Erythroblast (primary cell): ENCODE data around the gene FGF14.

ENCODE experiments used
- DNase-seq, 2 experiments: peaks; one replicate each; lab custom pipeline; 2025; lab: John Stamatoyannopoulos, UW
- GATA1 ChIP-seq: IDR thresholded peaks from 2 replicates; pipeline ENCODE4 v1.6.1; 2011; ENCODE audit warnings: low read depth, mild to moderate bottlenecking, control low read depth, low read length, moderate library complexity
- POLR2A ChIP-seq: IDR thresholded peaks from 2 replicates; pipeline ENCODE4 v1.6.1; 2011; ENCODE audit warnings: mild to moderate bottlenecking, low read length

The FGF14 gene

GRCh38 chr13:102195566-102196462 lies 206.0 kb downstream of the FGF14 start:
- TF ChIP-seq POLR2A, result no peak
- TF ChIP-seq GATA1, result no peak

GRCh38 chr13:102192858-102193257 lies 209.0 kb downstream of the FGF14 start:
- DNase-seq, result no peak
- TF ChIP-seq GATA1 (no peak), POLR2A (no peak)

More at GRCh38 chr13:102195566-102196462, 206.0 kb downstream of the FGF14 start:
- DNase-seq, result no peak

- DNase-seq, result peak in 1 of 2 experiments; percentile 3
Measured at GRCh38 chr13:102191951-102192502, 209.8 kb downstream of the FGF14 start.

GRCh38 chr13:102190930-102191329 lies 210.9 kb downstream of the FGF14 start:
- TF ChIP-seq GATA1 (no peak), POLR2A (no peak)
- DNase-seq, result no peak

More at GRCh38 chr13:102191951-102192502, 209.8 kb downstream of the FGF14 start:
- TF ChIP-seq POLR2A (no peak), GATA1 (no peak)

GRCh38 chr13:102187313-102187712 lies 214.5 kb downstream of the FGF14 start:
- no peak for DNase-seq
- TF ChIP-seq GATA1 (no peak), POLR2A (no peak)

- DNase-seq, result no peak
- TF ChIP-seq GATA1, result no peak
Measured at GRCh38 chr13:102185375-102185984, 216.4 kb downstream of the FGF14 start.

- TF ChIP-seq POLR2A (no peak), GATA1 (no peak)
- DNase-seq, result no peak
Measured at GRCh38 chr13:102183509-102184182, 218.2 kb downstream of the FGF14 start.

GRCh38 chr13:102182170-102182569 lies 219.7 kb downstream of the FGF14 start:
- TF ChIP-seq POLR2A (no peak), GATA1 (no peak)
- no peak for DNase-seq

GRCh38 chr13:102177431-102177830 lies 224.4 kb downstream of the FGF14 start:
- no peak for TF ChIP-seq GATA1
- DNase-seq, result no peak

- DNase-seq, result no peak
- TF ChIP-seq GATA1 (no peak), POLR2A (no peak)
Measured at GRCh38 chr13:102176846-102177245, 225.0 kb downstream of the FGF14 start.

- TF ChIP-seq GATA1, result no peak
- TF ChIP-seq POLR2A, result no peak
- no peak for DNase-seq
Measured at GRCh38 chr13:102172406-102172805, 229.4 kb downstream of the FGF14 start.

GRCh38 chr13:102170305-102170704 lies 231.5 kb downstream of the FGF14 start:
- TF ChIP-seq POLR2A (no peak), GATA1 (no peak)

GRCh38 chr13:102169471-102170015 lies 232.3 kb downstream of the FGF14 start:
- TF ChIP-seq POLR2A (no peak), GATA1 (no peak)
- no peak for DNase-seq

More at GRCh38 chr13:102170305-102170704, 231.5 kb downstream of the FGF14 start:
- no peak for DNase-seq
